Measurements from ENCODE around the gene MYMK. TPM values are rescaled to one million over a fixed set of nuclear protein-coding genes. Genes with fewer than 3 reads are reported as not detected.

MYMK gene
- total RNA-seq, 1 donor from 2014 or later, result not detected

- TF ChIP-seq, protein P1, sequence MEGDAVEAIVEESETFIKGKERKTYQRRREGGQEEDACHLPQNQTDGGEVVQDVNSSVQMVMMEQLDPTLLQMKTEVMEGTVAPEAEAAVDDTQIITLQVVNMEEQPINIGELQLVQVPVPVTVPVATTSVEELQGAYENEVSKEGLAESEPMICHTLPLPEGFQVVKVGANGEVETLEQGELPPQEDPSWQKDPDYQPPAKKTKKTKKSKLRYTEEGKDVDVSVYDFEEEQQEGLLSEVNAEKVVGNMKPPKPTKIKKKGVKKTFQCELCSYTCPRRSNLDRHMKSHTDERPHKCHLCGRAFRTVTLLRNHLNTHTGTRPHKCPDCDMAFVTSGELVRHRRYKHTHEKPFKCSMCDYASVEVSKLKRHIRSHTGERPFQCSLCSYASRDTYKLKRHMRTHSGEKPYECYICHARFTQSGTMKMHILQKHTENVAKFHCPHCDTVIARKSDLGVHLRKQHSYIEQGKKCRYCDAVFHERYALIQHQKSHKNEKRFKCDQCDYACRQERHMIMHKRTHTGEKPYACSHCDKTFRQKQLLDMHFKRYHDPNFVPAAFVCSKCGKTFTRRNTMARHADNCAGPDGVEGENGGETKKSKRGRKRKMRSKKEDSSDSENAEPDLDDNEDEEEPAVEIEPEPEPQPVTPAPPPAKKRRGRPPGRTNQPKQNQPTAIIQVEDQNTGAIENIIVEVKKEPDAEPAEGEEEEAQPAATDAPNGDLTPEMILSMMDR (IDR thresholded peaks at IDR 0.05; ENCODE audit: partially characterized antibody, unreplicated experiment), result no peak
- Mint-ChIP-seq H3K4me3 (ENCODE audit: unreplicated experiment) (no peak overlapping the region), H3K4me1 (ENCODE audit: low read depth, unreplicated experiment) (peaks cover 17% of the 10 kb centered on the region), H3K9me3 (ENCODE audit: unreplicated experiment) (peaks cover 2% of the 10 kb centered on the region), H3K27ac (ENCODE audit: unreplicated experiment) (no peak overlapping the region), H3K27me3 (ENCODE audit: unreplicated experiment) (peaks cover 2% of the 10 kb centered on the region), H3K36me3 (ENCODE audit: unreplicated experiment) (peaks cover 6% of the 10 kb centered on the region)
- DNase-seq, result no peak
These were observed 4.5 kb downstream of the MYMK start for GRCh38 chr9:133520121-133520835.

GRCh38 chr9:133519693-133520092 is 5.1 kb downstream of the MYMK start:
- H3K27me3 Mint-ChIP-seq (ENCODE audit: unreplicated experiment), result peaks cover 2% of the 10 kb centered on the region
- peaks cover 2% of the 10 kb centered on the region for H3K9me3 Mint-ChIP-seq (ENCODE audit: unreplicated experiment)
- TF ChIP-seq, protein P1 (IDR thresholded peaks at IDR 0.05; ENCODE audit: partially characterized antibody, unreplicated experiment), result no peak
- peaks cover 17% of the 10 kb centered on the region for H3K4me1 Mint-ChIP-seq (ENCODE audit: low read depth, unreplicated experiment)
- H3K36me3 Mint-ChIP-seq (ENCODE audit: unreplicated experiment), result peaks cover 6% of the 10 kb centered on the region
- no peak overlapping the region for H3K27ac Mint-ChIP-seq (ENCODE audit: unreplicated experiment)
- no peak for DNase-seq
- no peak overlapping the region for H3K4me3 Mint-ChIP-seq (ENCODE audit: unreplicated experiment)

GRCh38 chr9:133518706-133519449 is 5.9 kb downstream of the MYMK start:
- H3K4me3 Mint-ChIP-seq (ENCODE audit: unreplicated experiment), result no peak overlapping the region

DNA sequence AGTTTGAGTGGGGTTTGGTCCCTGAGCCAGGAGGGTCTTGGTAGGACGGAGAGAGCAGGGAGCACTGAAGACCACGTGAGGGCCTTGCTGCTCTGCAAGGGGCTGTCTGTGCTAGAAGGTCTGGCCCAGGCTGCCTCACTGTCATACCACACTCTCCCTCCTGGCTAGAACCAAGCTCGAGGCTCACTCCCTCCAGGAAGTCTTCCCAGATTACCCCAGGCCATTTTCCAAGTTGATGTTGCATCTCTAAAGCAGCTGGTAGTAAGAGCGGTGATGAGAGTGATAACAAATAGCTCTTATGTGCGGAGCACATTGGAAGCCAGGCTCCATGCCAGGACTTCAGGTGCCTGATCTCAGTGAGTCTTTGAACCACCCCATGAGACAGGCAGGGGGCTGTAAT is 6.6 kb downstream of the MYMK start:
- Mint-ChIP-seq H3K9me3 (ENCODE audit: unreplicated experiment) (peaks cover 2% of the 10 kb centered on the region), H3K27ac (ENCODE audit: unreplicated experiment) (no peak overlapping the region), H3K4me1 (ENCODE audit: low read depth, unreplicated experiment) (peaks cover 13% of the 10 kb centered on the region), H3K4me3 (ENCODE audit: unreplicated experiment) (no peak overlapping the region), H3K27me3 (ENCODE audit: unreplicated experiment) (no peaks in the 10 kb centered on the region), H3K36me3 (ENCODE audit: unreplicated experiment) (no peaks in the 10 kb centered on the region)
- DNase-seq, result no peak
- TF ChIP-seq, protein P1 (IDR thresholded peaks at IDR 0.05; ENCODE audit: partially characterized antibody, unreplicated experiment), result no peak

More at GRCh38 chr9:133518706-133519449, 5.9 kb downstream of the MYMK start:
- TF ChIP-seq, protein P1 (IDR thresholded peaks at IDR 0.05; ENCODE audit: partially characterized antibody, unreplicated experiment), result no peak
- DNase-seq, result no peak
- Mint-ChIP-seq H3K4me1 (ENCODE audit: low read depth, unreplicated experiment) (peaks cover 17% of the 10 kb centered on the region), H3K27me3 (ENCODE audit: unreplicated experiment) (peaks cover 2% of the 10 kb centered on the region), H3K9me3 (ENCODE audit: unreplicated experiment) (peaks cover 2% of the 10 kb centered on the region), H3K27ac (ENCODE audit: unreplicated experiment) (no peak overlapping the region), H3K36me3 (ENCODE audit: unreplicated experiment) (peaks cover 5% of the 10 kb centered on the region)

DNA sequence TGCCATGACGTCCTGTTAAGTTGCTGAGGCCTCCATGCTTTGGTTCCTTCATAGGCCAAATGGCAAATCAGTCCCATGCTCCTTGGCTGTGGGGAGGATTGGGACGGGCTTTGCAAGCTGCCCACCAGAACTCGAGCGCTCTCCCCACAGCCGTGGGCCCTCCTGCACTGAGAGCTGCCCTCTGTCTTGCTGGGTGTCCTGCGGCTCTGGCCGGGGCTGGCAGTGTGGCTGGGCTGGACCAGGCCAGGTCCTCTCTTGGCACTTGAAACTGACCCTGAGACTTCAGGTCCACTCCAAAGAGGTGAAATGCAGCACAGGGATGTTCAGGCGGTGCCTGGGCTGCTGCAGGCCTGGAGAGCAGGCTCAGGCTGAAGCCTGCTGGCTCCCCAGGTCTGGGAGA is 7.0 kb downstream of the MYMK start:
- Mint-ChIP-seq H3K9me3 (ENCODE audit: unreplicated experiment) (peaks cover 2% of the 10 kb centered on the region), H3K4me1 (ENCODE audit: low read depth, unreplicated experiment) (peaks cover 11% of the 10 kb centered on the region), H3K27ac (ENCODE audit: unreplicated experiment) (no peak overlapping the region), H3K36me3 (ENCODE audit: unreplicated experiment) (no peaks in the 10 kb centered on the region), H3K4me3 (ENCODE audit: unreplicated experiment) (no peak overlapping the region), H3K27me3 (ENCODE audit: unreplicated experiment) (no peaks in the 10 kb centered on the region)
- no peak for DNase-seq
- TF ChIP-seq, protein P1 (IDR thresholded peaks at IDR 0.05; ENCODE audit: partially characterized antibody, unreplicated experiment), result no peak

All from glutamatergic neuron (in vitro differentiated cells).